ENCODE data around the gene CLIC1.
"Not testable (repeated sequence)": the region's sequence is repeated elsewhere in the genome, so short reads cannot be mapped to it uniquely, and the experiment has no call there.

The CLIC1 gene

DNA sequence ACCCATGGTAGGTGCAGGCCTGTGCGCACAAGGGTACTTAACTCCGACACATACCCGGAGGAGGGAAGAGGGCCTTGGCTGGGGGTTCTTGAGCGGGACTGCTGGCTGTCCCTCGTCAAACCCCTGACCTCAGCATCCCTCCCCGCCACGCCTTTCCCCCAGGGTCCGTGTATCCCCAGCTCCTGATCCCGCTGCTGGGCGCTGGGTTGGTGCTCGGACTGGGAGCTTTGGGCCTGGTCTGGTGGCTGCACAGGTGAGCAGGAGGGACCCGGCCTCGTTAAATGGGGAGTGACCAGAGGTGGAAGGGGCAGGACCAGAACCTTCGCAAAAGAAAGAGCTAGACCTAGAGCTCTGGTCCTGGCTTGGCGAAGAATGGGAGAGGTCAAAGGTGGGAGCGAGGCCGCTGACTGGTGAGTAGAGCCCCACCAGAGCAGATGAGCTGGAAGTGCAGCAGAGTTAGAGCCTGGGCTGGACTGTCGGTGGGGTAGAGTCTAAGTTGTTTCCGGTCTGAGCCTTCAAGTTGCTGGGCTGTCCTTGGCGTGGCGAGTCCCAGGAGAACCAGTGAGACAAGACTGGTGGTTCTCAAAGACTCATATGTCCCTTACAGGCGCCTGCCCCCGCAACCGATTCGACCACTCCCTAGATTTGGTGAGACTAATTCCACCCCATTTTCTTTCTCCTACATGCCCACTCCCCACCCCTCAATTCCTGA is 12.2 kb downstream of the CLIC1 start:
- no peak for DNase-seq (ENCODE audit: low read depth in 2 of 2, low spot score in 1 of 2)

DNA sequence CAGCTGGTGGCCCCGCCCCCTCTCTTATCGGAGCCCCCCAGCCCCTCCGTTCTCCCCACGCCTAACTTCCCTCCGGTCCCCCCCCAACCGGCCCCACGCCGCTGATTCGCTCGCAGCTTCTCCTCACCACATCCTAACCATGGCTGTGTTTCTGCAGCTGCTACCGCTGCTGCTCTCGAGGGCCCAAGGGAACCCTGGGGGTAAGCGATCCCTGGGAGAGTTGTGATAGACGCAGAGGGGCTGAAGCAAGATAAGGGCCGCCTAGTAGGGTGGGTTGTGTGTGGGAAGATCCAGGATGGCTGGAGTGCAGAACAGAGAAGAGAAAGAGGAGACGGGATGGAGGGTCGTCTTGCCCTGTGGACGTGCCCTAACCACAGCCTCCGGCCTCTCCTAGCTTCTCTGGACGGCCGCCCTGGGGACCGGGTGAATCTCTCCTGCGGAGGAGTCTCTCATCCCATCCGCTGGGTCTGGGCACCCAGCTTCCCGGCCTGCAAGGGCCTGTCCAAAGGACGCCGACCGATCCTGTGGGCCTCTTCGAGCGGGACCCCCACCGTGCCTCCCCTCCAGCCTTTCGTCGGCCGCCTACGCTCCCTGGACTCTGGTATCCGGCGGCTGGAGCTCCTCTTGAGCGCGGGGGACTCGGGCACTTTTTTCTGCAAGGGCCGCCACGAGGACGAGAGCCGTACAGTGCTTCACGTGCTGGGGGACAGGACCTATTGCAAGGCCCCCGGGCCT is 12.9 kb downstream of the CLIC1 start, which contains the start of gene MPIG6B:
TSS of gene MPIG6B (plus strand) at position 129 of the 735 bp plus-strand sequence. CDS start at position 140, 11 bp downstream.
- no peak for DNase-seq (ENCODE audit: low read depth in 2 of 2, low spot score in 1 of 2)

DNA sequence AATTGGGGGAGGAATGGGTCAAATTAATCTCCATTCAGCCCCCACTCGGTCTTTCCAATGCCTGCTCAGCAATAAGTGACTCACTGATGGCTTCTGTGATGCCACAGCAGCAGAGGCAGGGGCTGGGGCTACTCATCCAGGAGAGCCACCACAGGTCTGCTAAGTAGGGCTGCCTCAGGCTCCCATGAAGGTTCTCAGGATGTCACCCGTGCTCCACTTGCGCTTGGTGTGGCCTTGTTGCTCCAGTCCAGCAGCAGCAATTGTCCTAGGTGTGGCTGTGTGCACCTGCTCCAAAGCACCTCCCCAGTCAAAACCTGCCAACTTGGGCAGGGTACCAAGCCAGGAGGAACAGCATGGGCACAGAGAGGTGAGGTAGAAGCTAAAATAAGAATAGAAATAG is 14.2 kb downstream of the CLIC1 start:
- DNase-seq (ENCODE audit: low read depth in 2 of 2, low spot score in 1 of 2) = no peak

DNA sequence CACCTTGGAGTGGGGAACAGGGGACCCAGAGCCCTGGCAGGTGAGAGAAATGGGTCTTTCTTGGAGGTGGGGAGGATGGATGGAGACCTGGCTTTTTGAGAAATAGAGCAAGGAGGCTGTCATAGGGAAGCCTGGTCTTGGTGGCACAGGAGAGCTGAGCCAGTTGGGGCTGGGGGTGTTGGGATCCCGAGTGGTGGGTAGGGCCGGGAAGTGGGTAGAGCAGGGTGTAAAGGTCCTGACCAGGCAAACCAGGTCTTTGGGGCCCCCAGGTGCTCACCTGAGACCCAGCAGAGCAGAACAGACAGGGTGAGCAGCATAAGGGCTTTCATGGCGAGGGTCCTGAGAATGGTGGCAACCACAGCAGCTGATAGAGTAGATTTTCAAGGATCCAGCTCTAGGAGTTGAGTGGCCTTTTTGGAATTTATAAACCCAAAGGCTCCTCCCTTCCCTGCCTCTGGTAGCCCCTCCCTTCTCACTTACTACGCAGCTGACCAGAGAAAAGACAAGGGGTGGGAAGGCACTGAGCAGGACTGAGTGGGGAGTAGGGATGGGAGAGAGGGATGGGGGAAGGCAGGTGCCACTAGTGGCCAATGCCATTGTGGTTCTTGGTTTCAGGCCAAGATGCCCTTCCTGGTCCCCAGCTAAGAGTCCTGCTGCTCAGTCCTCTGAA is 14.8 kb downstream of the CLIC1 start, which contains the start of gene LY6G6C:
TSS of gene LY6G6C (minus strand) at position 396 of the 670 bp plus-strand sequence. CDS start at position 329, 67 bp downstream.
- DNase-seq (ENCODE audit: low read depth in 2 of 2, low spot score in 1 of 2) = no peak

DNA sequence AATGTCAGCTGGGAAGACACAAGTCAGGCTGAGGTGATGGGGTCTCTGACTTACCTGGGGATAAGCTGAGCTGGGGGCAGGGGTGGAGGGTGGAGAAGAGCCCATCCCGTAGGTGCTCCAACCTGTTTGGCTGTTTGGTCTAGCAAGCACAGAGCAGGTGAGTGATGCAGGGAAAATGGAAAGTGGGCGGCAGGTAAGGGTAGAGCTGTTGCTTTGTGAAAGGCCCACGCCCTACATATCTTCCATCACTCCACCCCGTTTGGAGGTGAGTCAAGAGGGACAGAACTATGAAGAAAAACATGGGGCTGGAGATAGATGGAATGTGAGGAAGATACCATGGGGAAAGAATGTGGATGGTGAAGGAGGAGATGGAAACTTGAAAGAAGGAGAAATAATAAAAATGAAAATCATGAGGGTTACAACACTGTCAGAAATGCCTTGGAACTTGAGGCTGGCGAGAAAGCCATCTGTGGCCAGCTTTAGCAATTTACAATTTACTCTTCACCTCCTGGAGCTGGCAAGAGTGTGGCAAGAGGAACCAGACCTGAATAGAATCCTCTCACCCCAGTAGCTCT is 16.0 kb downstream of the CLIC1 start:
- DNase-seq (ENCODE audit: low read depth in 2 of 2, low spot score in 1 of 2) = no peak

DNA sequence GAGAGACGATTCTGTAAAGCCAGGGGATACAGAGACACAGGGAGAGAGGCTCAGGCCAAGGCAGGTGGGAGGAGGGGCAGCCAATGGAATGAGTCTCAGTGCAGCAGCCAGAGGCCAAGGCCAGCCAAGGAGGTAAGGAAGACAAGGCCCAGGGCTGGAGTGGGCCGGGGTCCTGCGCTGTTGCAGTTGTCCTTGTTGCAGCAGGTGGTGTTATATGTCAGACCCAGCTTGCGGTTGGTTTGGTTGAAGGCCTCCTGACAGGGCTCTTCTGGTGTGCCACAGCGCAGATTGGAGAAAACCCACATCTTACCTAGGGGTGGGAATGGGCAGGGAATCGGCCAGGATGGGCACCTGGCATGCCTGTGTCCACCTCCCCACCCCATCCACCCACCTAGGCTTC is 17.3 kb downstream of the CLIC1 start:
- no peak for DNase-seq (ENCODE audit: low read depth in 2 of 2, low spot score in 1 of 2)

DNA sequence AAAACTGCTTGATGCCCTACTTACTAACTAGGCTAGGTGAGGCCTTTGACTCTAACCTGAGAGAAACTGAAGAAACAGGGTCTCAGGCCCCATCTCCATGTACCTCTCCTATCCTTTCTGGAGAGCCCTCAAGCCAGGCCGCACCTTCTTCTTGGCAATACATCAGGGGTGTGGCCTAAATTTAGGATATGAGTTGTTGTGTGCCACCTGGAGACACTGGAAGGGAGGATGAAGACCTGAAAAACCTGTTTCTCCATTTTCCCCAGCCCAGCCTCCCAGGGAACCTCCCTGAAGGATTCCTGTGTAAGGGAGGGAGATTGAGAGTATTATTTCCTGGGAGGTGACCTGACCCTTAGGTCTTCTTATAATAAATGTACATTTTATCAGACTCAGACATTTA is 18.1 kb downstream of the CLIC1 start:
- DNase-seq (ENCODE audit: low read depth in 2 of 2, low spot score in 1 of 2) = no peak

DNA sequence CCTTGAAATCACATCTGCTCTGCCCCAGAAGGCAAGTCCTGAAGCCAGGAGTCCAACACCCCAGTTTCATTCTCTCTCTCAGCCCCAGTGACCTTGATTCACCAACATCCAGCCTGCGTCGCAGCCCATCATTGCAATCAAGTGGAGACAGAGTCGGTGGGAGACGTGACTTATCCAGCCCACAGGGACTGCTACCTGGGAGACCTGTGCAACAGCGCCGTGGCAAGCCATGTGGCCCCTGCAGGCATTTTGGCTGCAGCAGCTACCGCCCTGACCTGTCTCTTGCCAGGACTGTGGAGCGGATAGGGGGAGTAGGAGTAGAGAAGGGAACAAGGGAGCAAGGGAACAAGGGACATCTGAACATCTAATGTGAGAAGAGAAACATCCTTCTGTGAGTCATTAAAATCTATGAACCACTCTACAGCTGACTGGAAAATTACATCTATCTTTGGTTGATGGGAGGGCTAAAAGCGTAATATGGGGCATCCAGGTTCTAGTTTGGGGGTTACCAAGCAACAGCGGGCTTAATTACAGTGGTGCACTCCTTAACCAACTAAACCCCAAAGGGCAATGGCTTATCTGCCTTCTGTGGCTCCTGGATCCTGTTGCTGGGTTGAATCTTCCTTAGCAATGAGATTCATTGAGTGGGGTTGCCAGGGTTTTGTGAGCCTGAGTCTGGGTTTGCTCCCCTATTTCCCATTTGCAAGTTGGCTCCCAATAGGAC is 18.7 kb downstream of the CLIC1 start:
- no peak for DNase-seq (ENCODE audit: low read depth in 2 of 2, low spot score in 1 of 2)

DNA sequence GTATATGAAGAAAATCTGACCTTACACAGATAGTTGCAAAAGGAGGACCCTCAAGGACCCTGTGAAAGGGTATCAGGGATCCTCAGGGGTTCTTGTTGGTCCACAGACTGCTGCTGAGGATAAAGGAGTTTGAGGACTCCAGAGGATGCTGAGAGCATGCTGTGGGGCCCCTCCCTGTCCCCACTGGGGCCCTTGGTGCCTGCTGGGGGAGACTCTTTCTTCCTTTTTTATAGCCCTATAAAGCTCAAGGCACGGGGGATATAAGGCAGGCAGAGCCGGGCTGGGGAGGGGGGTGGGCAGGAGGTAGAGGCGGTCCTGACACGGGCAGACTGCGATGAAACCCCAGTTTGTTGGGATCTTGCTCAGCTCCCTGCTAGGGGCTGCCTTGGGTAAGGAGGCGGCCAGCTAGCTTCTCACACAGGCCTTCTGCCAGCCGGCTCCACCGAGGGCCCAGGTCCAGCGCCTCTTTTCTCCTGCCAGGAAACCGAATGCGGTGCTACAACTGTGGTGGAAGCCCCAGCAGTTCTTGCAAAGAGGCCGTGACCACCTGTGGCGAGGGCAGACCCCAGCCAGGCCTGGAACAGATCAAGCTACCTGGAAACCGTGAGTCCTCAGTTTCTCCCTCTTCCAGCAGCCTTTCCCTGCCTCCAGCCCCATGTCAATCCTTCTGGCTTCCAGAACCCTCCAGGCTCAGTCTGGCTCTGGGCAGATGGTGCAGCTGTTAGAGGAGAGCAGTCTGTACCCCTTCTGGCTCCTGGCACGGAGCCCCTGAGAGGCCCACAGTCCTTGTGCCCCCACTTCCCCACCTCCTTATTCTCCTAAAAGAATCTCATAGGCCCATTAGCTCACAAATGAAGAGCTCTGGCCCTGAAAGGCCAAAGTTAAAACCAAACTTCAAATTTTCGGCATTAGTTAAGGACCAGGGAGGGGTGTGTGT is 21.0 kb downstream of the CLIC1 start, which contains the start of gene LY6G6D:
TSS of gene LY6G6D (plus strand) at position 327 of the 937 bp plus-strand sequence. CDS start at position 335, 8 bp downstream.
- no peak for DNase-seq (ENCODE audit: low read depth in 2 of 2, low spot score in 1 of 2)

DNA sequence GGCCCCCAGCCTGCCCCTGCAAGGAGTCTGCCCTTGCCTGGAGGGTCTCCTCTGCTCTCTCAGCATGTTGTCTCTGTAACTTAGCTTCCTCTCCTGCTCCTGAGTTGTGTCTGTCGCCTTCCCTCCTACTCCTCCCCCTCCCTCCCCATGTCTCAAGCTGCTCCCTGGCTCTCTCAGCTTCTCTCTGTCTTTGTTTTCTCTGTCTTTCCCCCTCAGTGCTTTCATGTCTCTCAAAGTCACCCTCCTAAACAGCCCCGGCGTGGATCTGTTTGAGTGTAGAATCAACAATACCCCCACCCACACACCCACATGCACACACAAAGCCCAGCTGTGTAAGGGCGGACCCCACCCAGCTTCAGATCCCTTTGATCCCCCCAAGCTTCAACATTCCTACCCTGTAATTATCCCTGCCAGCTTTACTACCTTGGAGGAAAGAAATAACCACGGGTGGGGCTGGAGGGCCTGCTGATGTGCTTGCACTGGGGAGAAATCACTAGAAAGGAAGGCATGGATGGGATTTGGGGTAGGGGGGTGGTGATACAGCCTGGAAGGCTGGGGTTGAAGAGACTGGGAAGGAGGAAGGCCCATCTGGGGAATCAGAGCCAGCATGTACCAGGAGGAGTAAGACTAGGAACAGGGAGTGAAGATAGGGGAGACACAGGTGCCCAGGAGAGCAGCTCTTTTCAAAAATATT is 22.2 kb downstream of the CLIC1 start:
- no peak for DNase-seq (ENCODE audit: low read depth in 2 of 2, low spot score in 1 of 2)

DNA sequence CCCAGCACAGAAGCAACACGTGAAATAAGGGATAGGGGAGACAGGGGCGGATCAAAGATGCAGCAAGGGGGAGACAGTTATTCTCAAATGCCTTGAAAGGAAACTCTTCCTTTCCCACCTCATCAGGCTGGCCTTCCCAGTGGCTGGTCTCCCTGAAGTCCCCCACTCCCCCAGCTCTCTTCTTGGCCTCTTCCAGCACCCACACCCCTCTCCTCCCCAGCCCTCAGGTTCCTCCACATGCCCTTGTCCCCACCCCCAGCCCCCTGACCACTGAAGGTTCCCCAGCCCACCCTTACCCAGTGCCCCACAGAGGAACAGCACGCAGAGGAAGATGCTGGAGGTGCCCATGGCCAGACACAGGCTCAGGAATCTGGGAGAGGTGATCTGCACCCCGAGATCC is 22.9 kb downstream of the CLIC1 start:
- DNase-seq (ENCODE audit: low read depth in 2 of 2, low spot score in 1 of 2) = no peak

DNA sequence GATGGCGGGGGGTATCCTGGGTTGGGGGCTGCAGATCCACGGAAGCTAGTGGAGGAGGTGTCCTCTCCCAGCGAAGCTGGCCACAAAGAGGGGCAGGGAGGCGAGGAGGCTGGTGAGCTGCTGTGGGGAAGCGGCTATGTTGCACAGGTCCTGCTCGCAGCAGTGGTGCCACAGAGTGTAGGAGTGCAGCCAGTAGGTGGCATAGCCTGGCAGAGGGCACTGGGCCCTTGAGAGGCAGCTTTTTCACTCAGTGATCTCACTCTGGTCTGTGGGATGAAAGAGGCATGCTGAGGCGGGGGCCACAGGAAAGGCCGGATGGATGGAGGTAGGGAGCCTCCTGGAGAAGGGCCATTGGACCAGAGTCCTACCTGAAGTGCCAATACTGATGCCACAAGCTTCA is 24.0 kb downstream of the CLIC1 start:
- DNase-seq (ENCODE audit: low read depth in 2 of 2, low spot score in 1 of 2) = no peak

DNA sequence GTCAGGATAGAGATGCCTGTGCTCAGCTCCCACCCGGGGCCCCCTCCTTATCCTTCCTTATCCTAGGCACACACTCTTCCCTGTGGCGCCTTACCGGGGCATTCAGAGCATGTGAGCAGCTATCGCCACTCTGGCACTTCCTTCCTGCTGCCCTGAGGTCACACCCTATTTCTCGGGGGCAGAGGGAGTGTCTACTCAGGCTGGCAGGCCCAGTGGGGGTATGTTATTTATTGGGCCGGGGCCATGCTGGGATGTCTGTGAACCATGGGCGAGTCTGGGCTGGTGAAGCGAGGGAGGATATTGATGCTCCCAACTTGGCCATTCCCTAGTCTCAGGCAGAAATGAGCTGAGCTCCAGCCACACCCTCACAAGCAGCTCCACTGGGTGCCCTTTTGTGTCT is 25.1 kb downstream of the CLIC1 start:
- no peak for DNase-seq (ENCODE audit: low read depth in 2 of 2, low spot score in 1 of 2)

DNA sequence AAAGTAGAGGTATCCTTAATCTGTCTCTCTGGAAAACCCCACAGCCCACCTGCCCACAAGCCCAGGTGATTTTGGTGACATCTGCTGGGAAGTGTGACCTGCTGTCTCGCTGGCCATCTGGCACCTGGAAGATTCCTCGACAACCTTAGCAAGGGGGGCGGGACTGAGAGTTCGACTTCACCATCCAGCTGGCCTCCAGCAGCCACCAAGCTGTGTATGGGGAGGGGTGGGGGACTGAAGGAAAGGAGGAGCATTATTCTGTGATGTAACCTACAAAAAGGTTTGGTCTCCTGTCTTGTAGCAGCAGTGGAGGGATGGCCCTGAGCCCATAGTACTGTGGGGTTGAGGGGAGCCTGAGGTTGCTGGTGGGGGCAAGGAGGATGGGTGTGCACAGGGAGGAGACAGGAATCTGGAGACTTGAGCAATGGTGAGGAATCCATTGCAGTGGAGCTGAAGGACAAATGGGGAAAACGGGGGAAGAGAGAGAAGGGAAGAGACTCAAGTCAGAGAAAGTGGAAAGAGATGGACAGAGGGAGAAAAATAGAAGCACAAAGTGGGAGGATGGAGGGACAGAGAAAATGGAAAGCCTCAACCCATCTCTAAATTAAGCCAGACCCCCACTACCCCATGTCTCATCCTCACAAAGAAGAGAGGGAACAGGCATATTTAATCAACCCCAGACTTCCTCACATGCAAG is 25.7 kb downstream of the CLIC1 start:
- DNase-seq (ENCODE audit: low read depth in 2 of 2, low spot score in 1 of 2) = no peak

DNA sequence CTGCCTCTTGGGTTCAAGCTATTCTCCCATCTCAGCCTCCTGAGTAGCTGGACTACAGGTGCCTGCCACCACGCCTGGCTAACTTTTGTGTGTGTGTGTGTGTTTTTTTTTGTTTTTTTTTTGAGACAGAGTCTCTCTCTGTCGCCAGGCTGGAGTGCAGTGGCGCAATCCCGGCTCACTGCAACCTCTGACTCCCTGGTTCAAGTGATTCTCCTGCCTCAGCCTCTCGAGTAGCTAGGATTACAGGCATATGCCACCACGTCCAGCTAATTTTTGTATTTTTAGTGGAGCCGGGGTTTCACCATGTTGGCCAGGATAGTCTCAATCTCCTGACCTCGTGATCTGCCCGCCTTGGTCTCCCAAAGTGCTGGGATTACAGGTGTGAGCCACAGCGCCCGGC is 27.2 kb downstream of the CLIC1 start:
- DNase-seq (ENCODE audit: low read depth in 2 of 2, low spot score in 1 of 2) = not testable (repeated sequence)

DNA sequence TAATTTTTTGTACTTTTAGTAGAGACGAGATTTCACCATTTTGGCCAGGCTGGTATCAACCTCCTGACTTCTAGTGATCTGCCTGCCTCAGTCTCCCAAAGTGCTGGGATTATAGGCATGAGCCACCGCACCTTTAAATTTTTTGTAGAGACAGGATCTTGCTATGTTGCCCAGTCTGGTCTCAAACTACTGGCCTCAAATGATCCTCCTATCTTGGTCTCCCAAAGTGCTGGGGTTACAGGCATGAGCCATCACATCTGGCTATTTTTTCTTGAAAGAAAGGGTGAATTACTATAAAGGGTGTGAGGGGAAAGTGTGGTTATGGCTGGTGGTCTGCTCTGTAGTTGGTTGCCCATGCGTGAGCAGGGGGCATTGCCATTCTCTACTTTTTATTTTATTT is 28.1 kb downstream of the CLIC1 start:
- DNase-seq (ENCODE audit: low read depth in 2 of 2, low spot score in 1 of 2) = no peak

DNA sequence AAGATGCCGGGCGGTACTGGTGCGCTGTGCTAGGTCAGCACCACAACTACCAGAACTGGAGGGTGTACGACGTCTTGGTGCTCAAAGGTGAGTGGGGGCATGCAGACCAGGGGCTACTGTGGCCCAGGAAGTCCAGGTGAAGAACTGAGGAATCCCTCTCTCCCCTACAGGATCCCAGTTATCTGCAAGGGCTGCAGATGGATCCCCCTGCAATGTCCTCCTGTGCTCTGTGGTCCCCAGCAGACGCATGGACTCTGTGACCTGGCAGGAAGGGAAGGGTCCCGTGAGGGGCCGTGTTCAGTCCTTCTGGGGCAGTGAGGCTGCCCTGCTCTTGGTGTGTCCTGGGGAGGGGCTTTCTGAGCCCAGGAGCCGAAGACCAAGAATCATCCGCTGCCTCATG is 28.6 kb downstream of the CLIC1 start:
- DNase-seq (ENCODE audit: low read depth in 2 of 2, low spot score in 1 of 2) = no peak

DNA sequence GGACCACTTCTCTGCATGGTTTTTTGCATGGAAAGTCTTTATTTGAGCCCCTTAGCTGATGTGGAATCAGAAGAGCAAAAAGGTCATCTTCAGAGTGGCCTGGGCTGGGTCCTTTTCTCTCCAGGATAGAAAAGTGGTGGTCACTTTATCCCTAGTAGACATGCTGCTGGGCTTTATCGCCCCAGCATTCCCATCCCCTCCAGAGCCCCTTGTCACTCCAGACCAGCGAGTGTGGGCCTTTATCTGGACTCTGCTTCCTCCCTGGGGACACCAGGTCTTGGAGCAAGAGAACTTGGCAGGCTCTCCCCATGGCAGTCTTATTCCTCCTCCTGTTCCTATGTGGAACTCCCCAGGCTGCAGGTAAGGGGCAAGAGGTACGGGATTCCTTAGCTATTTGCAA is 29.7 kb downstream of the CLIC1 start, which contains the start of gene LY6G6F:
TSS of gene LY6G6F (plus strand) at position 268 of the 400 bp plus-strand sequence. CDS start at position 309, 41 bp downstream.
- DNase-seq (ENCODE audit: low read depth in 2 of 2, low spot score in 1 of 2) = no peak

Data from stimulated activated CD8-positive, alpha-beta memory T cell treated with anti-CD3 and anti-CD28 coated beads, Interleukin-4, amount 100 ng/mL, for 1 hour (primary cell).